Activated CD4-positive, alpha-beta T cell treated with anti-CD3 and anti-CD28 coated beads, Interleukin-10, Interleukin-2, amounts not matched to agents 100 ng/mL and 50 ng/mL, durations not matched to agents 16 hours and 8 hours (primary cell): ENCODE data around the gene MRPL3.

Experiments
- DNase-seq: peaks from one replicate; pipeline ENCODE4 v3.0.0-alpha.2; 2020

The MRPL3 gene

DNA sequence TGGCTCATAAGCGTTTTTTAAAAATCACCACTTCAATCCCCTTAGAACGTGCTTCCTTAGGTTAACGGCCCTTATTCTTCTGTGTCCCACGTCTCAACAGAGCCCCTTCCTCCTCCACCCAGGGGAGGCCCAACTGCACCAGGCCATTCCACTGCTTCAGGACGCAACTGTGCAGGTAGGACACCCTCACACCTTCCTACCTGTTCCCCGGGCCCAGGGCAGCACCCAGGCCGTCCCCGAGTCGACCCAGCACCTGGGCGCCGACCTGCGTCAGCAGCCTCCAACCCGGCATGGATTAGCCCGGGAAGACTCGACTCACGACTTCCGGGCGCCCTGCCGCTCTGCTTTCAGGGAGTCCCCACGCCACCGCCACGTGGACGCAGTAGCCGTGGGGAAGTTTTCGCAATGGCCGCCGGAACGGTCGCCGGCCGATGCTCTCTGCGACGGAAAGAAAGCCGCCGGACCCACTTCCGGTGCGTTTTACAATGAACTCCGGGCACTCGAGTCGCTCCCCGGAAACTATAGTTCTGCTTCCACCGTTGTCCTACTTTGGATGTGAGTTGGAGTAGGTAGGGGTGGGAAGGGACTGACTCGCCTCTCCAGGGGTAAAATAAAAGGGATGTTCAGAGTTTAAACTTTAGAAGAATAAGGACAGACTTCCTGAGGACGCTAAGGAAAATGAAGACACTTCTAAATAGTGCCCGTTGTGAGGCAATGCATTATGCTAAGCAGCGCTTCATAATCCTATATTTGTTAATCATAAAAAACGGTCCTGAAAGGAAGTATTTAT is at the start of gene MRPL3:
MRPL3 (minus strand) TSS at position 442 of the 790 bp plus-strand sequence; CDS start at position 292, 150 bp downstream.
- peak; percentile 90 for DNase-seq

DNA sequence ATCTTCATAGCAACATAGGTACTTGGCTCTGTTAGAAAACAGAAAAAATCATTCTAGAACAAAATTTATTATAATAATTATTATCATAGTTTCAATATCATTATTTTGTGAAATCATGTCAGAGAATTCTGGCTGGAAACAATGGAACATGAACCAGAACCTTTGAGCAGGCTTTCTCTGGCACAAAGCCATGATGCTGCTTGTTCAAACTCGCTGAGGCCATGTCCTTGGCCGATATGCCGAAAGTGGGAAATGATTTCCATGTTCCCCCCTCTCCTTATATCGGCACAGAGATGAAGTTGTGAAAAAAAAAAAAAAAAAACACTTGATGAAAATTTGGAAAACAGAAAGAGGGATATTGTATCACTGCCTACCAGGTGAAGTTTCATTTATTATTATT is 49.0 kb upstream of the MRPL3 start:
- no peak for DNase-seq

DNA sequence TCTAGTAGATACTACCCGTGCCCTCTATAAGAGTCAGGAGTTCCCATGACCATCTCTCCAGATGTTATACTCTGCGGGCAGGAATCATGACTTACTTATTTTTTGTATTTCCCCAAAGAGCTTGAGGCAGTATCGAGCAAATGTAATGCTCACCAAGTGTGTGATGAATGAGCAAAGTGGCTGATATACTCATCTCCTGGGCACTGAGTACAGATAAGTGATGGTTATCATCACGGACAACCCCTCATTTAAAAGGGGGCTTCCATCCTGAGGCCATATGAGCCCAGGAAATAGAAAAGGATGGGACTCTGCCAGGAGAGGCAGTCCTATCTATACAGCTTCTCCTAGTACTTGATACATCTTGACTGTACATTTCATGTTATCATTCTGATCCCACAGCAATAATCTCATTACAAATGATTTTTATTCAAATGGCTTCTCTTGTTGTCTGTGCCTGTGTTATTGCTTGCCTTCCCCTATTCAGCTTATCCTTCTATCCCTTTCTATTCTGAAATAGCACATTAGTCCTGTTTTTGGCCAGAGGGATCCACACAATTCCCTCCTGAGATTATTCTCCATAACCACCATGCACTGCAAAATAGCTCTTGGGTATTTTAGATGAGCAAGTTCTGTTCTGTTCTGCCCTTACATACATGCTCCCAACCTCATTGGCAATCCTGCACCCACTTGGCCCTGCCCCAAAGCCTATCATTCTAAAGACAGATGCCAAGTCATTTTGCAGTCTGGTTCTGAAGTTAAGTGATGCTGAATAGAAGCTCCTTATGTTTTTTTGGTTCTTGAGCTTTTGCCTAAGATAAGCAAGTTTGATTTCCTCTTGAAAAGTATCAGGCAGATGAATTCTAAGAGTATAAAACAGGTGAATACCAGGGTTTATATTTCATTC is 48.0 kb upstream of the MRPL3 start:
- no peak for DNase-seq

DNA sequence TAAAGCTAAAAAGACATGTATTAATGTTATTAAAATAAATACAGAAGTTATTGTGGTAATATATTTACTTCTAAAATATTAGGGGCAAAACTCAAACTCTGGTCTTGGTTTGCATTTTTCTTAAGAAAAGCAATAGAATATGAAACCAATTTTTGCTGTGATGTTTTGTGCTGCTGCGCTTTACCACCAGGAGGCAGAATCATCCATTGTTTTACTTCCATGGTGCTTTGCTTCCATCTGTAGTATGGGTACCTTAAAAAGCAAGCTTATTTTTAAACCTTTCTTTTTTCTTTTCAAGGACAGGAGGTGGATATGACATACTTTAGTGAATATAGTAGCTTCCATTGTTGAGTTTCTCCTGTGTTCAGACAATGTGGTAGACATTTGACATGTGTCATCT is 46.6 kb upstream of the MRPL3 start:
- DNase-seq = peak; percentile 13

DNA sequence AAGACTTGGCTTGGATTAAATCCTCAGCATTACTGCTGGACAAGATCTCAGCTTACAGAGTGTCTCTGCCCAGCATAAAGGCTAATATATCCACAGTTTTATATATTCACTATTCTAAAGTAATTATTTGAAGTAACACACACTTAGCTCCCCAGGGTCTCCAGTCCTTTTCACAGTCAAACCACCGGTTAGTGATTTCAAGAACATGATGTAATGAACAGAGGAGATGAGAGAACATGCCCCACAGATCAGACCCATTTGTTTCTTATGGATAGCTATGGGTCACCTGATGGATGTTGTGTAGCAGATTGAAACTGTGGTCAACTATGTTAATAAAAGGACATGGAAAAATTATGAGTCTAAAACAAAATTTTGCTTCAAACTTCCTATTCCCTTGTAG is 44.8 kb upstream of the MRPL3 start:
- no peak for DNase-seq

DNA sequence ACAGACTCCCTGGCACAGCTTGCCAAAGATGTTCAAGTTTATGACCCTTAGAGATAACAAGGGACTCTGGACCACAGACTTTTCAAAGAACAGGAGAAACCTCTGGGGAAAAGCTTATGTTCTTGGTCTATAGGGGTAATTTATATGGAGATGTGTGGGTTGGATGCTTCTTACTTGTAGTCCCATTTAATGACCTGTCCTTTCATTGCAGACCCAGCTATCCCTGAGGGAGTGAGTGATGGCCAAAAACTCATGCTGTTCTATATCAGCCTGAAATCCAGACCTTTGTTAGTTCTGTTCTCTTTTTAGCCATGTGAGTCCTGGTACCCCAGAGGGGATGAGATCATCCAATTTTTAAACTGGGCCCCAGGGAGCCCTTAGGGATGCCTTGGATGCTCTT is 43.7 kb upstream of the MRPL3 start:
- no peak for DNase-seq

DNA sequence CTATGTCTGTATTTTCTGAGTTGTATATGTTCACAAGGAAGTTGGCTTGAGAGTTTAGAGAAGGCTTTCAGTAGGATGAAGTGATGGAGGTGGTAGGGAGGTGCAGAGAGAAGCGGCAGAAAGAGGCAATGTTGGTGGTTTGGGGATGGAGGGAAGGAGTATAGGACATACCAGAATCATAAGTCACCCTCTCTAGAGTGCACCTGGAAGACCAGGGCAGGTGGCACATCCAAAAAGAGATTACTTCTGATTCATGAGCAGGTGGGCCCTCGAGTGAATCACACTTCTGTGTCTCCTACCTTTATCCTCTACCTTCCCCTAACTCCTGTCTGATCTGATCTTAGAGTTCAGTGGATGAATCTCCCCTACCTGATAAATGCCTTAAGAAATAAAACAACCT is 41.8 kb upstream of the MRPL3 start:
- no peak for DNase-seq

DNA sequence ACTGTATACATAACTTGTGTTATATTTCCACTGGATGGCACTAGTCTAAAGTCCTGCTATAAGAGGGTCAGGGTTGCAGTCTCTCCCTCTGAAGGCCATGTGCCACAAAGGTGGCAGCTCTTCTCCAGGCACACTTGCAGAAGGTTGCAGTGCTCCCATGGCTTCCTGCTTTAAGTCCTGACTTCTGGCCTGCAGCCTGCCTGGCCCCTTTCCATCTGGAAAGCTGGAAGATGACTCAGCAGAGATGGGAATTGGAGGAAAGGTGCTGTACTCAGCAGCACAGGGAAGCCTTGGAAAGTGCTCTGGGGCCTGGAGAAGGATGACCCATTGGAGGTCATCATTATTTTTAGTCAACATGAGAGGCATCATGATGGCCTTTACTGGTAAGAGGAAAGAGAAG is 40.9 kb upstream of the MRPL3 start:
- DNase-seq = no peak

DNA sequence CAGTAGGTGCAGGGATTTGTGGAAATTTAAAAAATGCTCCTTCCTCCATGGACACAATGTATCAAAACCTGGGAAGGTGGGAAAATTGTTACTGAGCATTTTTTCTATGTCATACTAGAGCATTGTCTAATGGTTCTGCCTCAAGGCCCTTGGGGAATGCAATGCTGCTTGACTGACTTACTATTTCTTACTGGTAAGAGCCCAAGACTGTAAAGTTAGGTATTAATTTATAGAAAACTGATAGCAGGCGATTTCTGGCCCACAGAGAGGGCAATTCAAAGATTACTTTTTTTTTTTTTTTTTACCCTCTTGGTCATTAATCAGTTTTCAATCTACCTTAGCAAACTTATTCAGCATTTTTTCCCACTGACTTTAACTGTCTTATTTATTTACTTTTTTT is 38.5 kb upstream of the MRPL3 start:
- DNase-seq = no peak

DNA sequence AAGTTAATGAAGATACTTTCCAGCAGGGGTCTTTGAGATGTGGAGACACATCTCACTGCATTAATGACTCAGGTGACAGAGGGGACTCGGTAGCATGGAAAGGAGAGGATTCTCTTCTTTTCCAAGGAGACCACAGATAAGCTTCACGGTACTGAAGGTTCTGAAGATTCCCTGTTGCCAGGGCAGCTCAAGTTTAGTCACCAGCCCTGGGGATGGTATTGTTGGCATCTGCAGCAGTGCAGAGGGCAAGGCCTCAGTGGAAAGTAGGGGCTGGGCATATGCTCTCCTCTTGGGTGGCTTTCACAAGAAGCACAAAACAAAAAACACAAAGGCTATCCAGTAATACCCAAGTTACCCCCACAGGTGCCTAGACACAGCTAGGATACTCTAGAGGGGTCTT is 38.0 kb upstream of the MRPL3 start:
- no peak for DNase-seq

DNA sequence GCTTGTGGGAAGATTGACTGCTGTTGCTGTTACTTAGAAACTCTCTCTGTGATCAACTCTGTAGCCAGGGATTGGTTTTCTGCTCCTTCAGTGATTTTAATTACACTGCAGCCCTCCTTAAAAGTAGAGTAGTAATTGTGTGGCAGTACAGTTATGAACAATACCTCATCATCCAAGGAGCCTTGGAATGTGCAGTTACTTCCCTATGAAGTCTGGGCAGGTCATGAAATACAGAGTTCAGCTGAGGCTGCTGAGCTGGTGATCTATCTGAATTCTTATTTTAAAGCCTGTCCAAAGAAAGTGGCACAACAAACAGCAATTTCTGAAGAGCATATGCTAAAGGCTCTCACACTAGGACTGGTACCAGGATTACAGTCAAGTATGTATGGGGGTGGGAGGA is 37.4 kb upstream of the MRPL3 start:
- DNase-seq = no peak

DNA sequence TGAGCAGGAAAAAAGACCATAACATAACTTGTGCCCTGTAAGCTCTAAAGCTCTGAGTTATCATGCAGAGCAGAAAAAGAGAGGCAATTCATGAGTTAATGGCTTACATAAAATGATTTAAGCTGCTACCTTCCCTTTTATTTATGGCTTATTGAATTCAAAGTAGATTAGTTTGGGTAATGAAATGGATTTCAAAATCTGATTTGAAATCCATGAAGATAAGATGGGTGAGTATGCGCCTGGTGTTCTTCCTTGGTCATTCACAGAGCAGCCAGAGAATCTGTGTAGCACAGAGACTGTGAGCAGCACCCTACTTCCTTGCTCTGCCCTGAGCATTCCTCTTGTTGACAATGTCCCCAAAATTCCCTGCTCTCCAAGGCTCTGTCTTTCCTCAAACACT is 36.2 kb upstream of the MRPL3 start:
- DNase-seq = no peak

DNA sequence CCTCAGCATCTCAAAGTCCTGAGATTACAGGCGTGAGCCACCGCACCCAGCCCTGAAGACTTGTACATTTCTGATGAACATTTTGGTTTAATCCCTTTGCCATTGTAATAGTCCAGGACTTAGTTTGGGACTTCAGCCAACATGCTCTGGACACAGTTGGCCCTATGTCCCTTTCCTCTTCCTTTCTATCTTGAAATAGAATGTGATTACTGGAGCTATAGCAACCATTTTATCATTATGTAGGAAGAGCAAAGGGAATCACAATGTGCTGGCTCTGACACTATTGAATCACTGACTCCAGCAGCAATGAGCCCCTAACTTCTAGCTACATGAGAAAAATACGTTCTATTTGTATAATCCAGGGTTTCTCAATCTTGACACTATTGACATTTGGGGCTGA is 34.8 kb upstream of the MRPL3 start:
- no peak for DNase-seq

DNA sequence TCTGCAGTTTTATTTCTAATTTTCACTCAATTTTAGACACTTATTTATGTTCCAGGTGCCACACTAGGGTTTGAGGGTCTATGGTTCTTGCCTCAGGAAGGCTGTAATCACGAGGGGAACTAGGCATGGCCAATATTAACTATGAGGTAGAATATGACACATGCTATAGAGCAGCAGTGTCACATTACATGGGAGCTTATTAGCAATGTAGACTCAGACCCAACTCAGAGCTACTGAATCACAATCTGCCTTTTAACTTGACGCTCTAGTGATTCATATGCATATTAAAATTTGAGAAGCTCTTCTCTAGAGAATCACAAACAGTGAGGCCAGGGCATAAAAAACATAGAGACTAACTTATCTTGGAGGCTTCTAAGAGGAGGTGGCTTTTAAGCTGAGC is 32.8 kb upstream of the MRPL3 start:
- DNase-seq = no peak

DNA sequence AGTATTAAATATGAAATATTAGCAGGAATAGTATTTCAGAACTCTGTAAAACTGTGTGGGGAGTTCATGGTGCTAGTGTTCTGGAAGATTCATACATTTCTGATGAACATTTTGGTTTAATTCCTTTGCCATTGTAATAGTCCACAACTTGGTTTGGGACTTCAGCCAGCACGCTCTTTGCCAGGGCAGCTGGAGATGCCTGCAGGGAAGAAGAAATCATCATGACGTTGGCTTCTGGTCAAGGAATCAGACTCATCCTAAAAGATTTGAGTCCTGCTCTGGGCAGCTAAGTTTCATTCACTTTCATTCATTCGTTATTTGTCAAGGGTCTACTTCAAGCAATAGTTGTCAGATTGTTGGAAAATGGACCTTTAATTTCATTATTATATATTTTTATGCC is 32.4 kb upstream of the MRPL3 start:
- no peak for DNase-seq

DNA sequence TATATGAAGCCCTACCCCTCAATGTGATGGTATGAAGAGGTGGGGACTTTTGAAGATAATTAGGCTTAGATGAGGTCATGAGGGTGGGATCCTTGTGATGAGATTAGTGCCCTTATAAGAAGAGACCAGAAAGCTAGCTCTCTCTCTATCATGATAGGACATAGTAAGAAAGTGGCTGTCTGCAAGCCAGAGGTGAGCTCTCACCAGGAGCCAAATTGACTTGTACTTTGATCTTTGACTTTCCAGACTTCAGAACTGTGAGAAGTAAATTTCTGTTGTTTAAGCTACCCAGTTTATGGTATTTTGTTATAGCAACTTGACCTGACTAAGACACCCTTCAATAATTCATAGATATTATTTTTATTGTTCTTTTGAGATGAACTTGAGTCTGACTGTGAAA is 29.9 kb upstream of the MRPL3 start:
- no peak for DNase-seq

DNA sequence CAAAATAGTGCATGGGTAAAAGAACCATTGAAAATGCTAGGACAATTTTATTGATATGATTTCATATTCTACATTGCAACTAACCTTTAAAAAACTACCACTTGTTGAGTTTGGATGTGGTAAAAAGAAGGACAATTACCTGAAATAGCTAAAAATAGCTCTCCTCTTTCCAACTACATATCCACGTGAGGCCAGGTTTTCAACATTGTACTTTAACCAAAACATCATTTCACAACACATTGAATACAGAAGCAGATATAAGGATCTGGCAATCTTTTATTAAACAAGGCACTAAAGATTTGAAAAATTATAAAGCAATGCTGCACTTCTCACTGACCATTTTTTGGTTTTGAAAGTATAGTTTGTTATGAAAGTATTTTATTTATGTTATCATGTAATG is 28.1 kb upstream of the MRPL3 start:
- no peak for DNase-seq

DNA sequence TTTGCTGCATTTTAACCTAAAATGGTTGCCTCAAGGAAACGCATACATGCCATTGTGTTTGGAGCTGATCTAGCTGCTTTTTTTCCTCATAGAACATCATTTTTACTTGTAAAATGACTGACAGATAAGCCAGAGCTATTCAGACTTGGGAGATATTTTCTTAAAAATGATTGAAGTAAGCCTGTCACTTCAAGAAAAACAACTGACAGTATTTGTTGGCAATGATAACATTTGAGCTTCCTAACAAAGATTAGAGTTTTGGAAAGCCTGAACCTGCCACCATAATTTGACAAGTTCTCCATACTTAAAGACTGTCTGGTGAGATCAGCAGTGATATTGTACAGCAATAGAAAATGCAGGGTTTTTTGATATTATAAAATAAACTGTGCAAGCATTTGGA is 27.6 kb upstream of the MRPL3 start:
- DNase-seq = no peak

DNA sequence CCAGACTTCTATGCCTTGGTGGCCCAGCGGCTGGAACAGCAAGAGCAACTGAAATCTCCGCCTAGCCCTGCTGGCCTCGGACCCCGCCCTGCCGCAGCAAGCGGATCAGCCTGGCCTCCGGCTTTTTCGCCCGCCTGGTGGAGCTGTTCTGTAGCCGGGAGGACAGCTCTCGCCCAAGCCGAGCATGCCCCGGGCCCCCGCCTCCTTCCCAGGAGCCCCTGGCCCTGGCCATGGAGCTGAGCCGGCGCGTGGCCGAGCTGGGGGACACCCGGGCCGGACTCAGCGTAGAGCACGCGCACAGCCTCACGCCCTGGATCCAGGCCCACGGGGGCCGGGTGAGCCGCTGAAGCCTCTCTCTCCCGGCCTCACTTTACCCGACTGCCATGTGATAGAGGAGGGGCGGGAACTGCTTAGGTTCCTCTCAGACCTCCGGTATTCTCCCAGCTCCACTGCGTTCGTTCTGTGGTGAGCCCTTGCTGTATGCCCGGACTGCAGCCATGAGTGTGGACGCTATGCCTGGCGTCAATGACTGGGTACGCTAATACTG is 24.1 kb upstream of the MRPL3 start:
- DNase-seq = peak; percentile 18

DNA sequence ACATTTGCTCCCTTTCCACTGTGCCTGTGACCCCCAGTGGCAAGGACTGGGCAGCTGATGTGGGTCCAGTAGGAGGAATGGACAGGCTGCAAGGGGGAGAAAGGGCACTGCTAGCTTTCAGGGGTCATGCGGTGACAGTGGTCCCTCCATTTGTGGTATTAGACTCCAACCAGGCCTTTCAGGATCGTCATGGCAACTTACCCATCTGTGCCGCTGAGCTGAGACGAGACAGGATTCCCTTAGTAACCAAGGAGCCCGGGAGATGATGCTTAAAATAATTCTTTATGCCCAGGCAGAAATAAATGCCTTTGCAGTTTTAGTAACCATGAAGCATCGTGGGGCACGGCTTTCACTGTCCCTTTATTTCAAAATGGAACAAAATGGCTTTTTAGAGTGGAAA is 15.9 kb upstream of the MRPL3 start:
- DNase-seq = no peak

DNA sequence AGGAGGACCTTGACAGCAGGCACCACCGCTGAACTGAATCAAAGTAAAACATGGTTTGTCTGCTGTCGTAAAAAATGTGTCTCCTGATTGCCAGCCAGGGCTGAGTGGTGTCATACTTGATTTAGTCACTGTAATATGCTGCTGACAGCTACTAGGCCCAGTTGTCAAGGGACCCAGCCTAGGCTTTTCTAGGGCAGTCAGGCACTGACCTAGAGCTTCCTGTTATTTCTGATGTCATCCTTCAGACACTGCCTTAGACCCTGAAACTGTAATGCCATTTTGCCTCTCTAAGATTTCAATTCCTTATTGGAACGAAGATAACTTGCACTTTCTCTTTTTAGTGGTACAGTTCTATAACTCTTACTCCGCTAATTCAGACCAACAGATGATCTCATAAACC is 2.6 kb upstream of the MRPL3 start:
- no peak for DNase-seq

DNA sequence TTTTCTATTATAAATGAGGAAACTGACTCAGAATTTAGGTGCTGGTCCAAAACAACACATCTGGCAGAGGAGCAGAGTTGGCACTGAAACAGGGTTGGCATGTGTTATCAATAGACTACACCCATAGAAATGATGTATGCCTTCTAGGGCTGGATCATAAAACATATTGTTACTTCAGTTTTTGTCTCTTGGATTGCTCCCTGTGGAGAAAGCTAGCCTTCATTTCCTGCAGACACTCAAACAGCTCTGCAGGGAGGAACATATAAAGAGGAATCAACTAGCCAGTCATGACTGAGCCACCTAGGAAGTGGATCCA is 507 bp upstream of the MRPL3 start:
- DNase-seq = no peak

DNA sequence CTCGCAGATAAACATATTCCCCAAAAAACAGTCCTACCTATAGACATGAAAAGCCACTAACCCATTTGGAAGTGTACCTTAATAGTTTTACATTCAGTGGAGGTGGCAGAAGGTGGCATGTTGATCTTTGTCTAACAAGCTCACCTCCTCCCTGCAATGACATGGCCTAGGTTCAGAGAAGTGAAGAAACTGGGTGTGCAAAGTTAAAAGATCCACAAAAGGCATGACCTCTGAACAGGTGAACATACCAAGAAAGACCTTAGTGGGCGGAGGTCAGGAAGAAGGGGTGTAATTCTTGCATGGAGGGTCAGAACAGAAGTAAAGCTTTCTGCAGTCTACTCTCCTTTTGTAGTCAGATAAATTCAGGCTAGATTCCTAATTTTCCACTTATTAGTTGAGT is 822 bp downstream of the MRPL3 start:
- DNase-seq = no peak

DNA sequence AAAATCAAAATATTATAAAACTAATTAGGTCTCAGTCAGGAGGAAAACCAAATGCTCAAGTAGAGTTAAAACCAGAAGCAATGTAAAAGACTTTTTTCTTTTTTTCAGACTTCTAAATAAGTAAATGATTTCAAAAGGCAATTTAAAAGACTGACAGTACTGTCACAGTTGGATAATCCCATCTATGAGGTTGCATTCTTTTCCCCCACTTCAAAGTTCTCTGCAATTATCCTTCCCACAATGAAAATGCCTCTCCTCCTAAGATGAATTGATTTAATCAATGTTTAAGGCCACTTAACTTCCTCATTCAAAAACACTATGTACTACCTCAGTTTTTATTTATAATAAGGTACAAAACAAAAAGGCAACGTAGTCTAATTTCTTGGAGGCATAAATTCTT is 8.1 kb downstream of the MRPL3 start:
- no peak for DNase-seq
